ENCODE data around the gene ASB18.

- no peak for TF ChIP-seq CTCF (IDR thresholded peaks at IDR 0.05)
- no peak for TF ChIP-seq POLR2A (IDR thresholded peaks at IDR 0.05)
Observed at GRCh38 chr2:236250286-236250685, 13.9 kb downstream of the ASB18 start.
